ENCODE measurements around the gene CACNB4.
"Not testable (repeated sequence)": the region's sequence is repeated elsewhere in the genome, so short reads cannot be mapped to it uniquely, and the experiment has no call there.

Gene CACNB4

GRCh38 chr2:151796774-151797173 lies 302.1 kb downstream of the CACNB4 start:
- Mint-ChIP-seq H3K27me3 (ENCODE audit: low read depth) (no peaks in the 10 kb centered on the region), H3K36me3 (ENCODE audit: low read depth) (peaks cover 18% of the 10 kb centered on the region), H3K27ac (peak overlapping the region in 2 of 3 experiments; percentile 4 to 26), H3K4me1 (peaks cover 17% of the 10 kb centered on the region), H3K4me3 (no peak overlapping the region), H3K9me3 (no peaks in the 10 kb centered on the region)
- TF ChIP-seq, protein P1, sequence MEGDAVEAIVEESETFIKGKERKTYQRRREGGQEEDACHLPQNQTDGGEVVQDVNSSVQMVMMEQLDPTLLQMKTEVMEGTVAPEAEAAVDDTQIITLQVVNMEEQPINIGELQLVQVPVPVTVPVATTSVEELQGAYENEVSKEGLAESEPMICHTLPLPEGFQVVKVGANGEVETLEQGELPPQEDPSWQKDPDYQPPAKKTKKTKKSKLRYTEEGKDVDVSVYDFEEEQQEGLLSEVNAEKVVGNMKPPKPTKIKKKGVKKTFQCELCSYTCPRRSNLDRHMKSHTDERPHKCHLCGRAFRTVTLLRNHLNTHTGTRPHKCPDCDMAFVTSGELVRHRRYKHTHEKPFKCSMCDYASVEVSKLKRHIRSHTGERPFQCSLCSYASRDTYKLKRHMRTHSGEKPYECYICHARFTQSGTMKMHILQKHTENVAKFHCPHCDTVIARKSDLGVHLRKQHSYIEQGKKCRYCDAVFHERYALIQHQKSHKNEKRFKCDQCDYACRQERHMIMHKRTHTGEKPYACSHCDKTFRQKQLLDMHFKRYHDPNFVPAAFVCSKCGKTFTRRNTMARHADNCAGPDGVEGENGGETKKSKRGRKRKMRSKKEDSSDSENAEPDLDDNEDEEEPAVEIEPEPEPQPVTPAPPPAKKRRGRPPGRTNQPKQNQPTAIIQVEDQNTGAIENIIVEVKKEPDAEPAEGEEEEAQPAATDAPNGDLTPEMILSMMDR (IDR thresholded peaks at IDR 0.05; ENCODE audit: unreplicated experiment in 3 of 3), result no peak

DNA sequence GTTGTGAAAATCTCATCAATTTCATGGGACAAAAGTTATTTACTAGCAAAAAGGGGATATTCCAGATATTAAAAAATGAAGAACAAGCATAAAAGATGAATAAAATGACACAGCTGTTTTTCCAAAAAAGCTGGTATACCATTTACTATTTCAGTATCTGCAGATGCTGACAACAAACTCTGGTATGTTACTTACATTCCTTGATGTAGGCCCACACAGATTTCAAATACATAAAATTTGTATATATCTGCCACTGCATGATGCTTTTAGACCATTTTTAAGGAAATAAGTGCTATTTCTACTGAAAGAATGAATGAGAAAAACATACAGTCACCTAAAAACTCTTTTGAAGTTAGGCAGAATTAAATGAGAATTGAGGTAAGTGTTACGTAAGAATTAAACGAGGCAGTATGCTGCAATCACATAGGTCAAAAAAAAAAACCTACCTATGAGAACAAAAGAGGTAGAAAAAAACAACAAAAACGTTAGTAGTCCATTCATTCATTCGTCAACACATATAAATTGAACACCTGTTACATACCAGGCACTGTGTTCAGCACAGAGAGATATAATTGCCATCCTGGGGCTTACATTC lies 303.1 kb downstream of the CACNB4 start:
- Mint-ChIP-seq H3K27me3 (ENCODE audit: low read depth) (no peaks in the 10 kb centered on the region), H3K4me1 (peaks cover 17% of the 10 kb centered on the region), H3K4me3 (no peak overlapping the region), H3K27ac (no peak overlapping the region), H3K36me3 (ENCODE audit: low read depth) (peaks cover 25% of the 10 kb centered on the region), H3K9me3 (no peaks in the 10 kb centered on the region)
- TF ChIP-seq, protein P1 (IDR thresholded peaks at IDR 0.05; ENCODE audit: unreplicated experiment in 3 of 3), result no peak

GRCh38 chr2:151794422-151794821 lies 304.4 kb downstream of the CACNB4 start:
- not testable (repeated sequence) for H3K27me3 Mint-ChIP-seq (ENCODE audit: low read depth); H3K9me3 Mint-ChIP-seq; H3K4me3 Mint-ChIP-seq; H3K27ac Mint-ChIP-seq
- peaks cover 32% of the 10 kb centered on the region for H3K36me3 Mint-ChIP-seq (ENCODE audit: low read depth)
- H3K4me1 Mint-ChIP-seq, result peaks cover 17% of the 10 kb centered on the region

- Mint-ChIP-seq H3K9me3 (no peaks in the 10 kb centered on the region), H3K4me1 (peaks cover 17% of the 10 kb centered on the region), H3K27me3 (ENCODE audit: low read depth) (no peaks in the 10 kb centered on the region), H3K36me3 (ENCODE audit: low read depth) (peaks cover 33% of the 10 kb centered on the region), H3K27ac (no peak overlapping the region), H3K4me3 (no peak overlapping the region)
- TF ChIP-seq, protein P1 (IDR thresholded peaks at IDR 0.05; ENCODE audit: unreplicated experiment in 3 of 3), result no peak
Observed at GRCh38 chr2:151793123-151793522, 305.7 kb downstream of the CACNB4 start.

GRCh38 chr2:151792589-151792988 lies 306.3 kb downstream of the CACNB4 start:
- H3K27me3 Mint-ChIP-seq (ENCODE audit: low read depth), result no peaks in the 10 kb centered on the region
- TF ChIP-seq, protein P1 (IDR thresholded peaks at IDR 0.05; ENCODE audit: unreplicated experiment in 3 of 3), result no peak
- no peak overlapping the region for H3K27ac Mint-ChIP-seq

DNA sequence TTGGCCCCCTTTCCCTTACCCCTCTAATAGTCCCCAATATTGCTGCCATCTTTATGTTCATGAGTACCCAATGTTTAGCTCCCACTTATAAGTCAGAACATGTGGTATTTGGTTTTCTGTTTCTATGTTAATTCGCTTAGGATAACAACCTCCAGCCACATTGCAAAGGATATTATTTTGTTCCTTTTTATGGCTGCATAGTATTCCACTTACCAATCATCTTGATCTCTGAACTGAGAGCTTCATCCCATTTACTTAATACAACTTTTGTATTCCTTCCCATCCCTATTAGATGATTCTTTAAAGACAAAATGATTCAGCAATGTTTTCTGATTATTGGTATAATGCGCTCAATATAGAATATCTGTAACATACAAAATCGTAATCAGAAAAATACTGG lies 307.3 kb downstream of the CACNB4 start:
- H3K4me3 Mint-ChIP-seq, result no peak overlapping the region
- no peaks in the 10 kb centered on the region for H3K9me3 Mint-ChIP-seq
- peaks cover 11% of the 10 kb centered on the region for H3K4me1 Mint-ChIP-seq
- peaks cover 36% of the 10 kb centered on the region for H3K36me3 Mint-ChIP-seq (ENCODE audit: low read depth)
- no peak overlapping the region for H3K27ac Mint-ChIP-seq
- H3K27me3 Mint-ChIP-seq (ENCODE audit: low read depth), result no peaks in the 10 kb centered on the region
- TF ChIP-seq, protein P1 (IDR thresholded peaks at IDR 0.05; ENCODE audit: unreplicated experiment in 3 of 3), result no peak

More at GRCh38 chr2:151792589-151792988, 306.3 kb downstream of the CACNB4 start:
- peaks cover 36% of the 10 kb centered on the region for H3K36me3 Mint-ChIP-seq (ENCODE audit: low read depth)
- peaks cover 17% of the 10 kb centered on the region for H3K4me1 Mint-ChIP-seq
- H3K4me3 Mint-ChIP-seq, result no peak overlapping the region
- H3K9me3 Mint-ChIP-seq, result no peaks in the 10 kb centered on the region
